Chondrocyte (in vitro differentiated cells): Measurements from ENCODE around the gene CNTF. TPM values are rescaled to one million over a fixed set of nuclear protein-coding genes. Genes with fewer than 3 reads are reported as not detected.

Experiments used
- DNase-seq: peaks from one replicate; pipeline ENCODE4 v3.0.0; 2021; ENCODE audit warnings: mixed read lengths, low spot score
- H3K27ac Mint-ChIP-seq: one replicate; pipeline ENCODE4 v1.8.0; 2021; ENCODE audit warnings: mild to moderate bottlenecking, moderate library complexity, mixed read lengths; ENCODE audit not compliant: unreplicated experiment
- H3K27me3 Mint-ChIP-seq: 2 replicates; pipeline ENCODE4 v1.8.0; 2021; ENCODE audit warnings: low read depth, mixed read lengths
- H3K36me3 Mint-ChIP-seq: 2 replicates; pipeline ENCODE4 v1.8.0; 2021; ENCODE audit warnings: low read depth, mixed read lengths
- H3K4me1 Mint-ChIP-seq: 2 replicates; pipeline ENCODE4 v1.8.0; 2021; ENCODE audit warnings: low read depth, mild to moderate bottlenecking, mixed read lengths
- H3K4me3 Mint-ChIP-seq: one replicate; pipeline ENCODE4 v1.8.0; 2021; ENCODE audit warnings: mild to moderate bottlenecking, moderate library complexity, mixed read lengths; ENCODE audit not compliant: unreplicated experiment
- H3K9me3 Mint-ChIP-seq: 2 replicates; pipeline ENCODE4 v1.8.0; 2021; ENCODE audit warnings: low read depth, mixed read lengths
- total RNA-seq: library from RNA; stranded (reverse); gene quantifications from 3 replicates; pipeline ENCODE4 v1.2.1, GENCODE V29; 2021
- TF ChIP-seq, protein P1 (sequence below): fragments of 200-600 bp; sonication (generic); IDR thresholded peaks from 2 replicates; pipeline ENCODE4 v1.5.0; 2021; ENCODE audit warnings: antibody characterized with exemption, mild to moderate bottlenecking, moderate library complexity

Gene CNTF
- total RNA-seq, 1 donor from 2014 or later = 0.92 TPM

DNA sequence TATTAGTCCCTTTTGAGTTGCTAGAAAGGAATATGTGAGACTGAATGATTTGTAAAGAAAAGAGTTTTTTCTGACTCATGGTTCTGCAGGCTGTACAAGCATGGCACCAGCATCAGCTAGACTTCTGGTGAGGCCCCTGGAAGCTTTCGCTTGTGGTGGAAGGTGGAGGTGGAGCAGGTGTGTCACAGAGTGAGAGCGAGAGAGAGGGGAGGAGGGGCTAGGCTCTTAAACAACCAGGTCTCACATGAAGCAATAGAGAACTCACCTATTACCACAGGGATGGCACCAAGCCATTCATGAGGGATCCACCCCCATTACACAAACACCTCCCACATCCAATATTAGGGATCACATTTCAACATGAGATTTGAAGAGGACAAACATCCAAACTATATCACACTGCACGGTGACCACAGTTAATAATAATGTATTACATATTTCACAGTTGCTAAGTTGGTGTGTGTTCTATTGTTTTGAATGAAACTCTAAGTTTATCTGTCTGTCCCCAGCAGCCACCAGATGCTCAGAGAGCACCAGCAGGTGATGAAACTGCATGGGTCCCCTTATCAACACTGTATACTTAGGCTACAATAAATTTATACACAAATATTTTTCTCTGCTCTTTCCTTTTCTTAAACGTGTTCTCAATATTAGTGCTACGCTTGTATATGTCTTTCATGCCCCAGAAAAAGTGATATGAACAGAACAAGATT is 29.5 kb upstream of the CNTF start:
- peaks cover 6% of the 10 kb centered on the region for H3K36me3 Mint-ChIP-seq
- no peak overlapping the region for H3K4me3 Mint-ChIP-seq
- H3K9me3 Mint-ChIP-seq = no peaks in the 10 kb centered on the region
- TF ChIP-seq, protein P1, sequence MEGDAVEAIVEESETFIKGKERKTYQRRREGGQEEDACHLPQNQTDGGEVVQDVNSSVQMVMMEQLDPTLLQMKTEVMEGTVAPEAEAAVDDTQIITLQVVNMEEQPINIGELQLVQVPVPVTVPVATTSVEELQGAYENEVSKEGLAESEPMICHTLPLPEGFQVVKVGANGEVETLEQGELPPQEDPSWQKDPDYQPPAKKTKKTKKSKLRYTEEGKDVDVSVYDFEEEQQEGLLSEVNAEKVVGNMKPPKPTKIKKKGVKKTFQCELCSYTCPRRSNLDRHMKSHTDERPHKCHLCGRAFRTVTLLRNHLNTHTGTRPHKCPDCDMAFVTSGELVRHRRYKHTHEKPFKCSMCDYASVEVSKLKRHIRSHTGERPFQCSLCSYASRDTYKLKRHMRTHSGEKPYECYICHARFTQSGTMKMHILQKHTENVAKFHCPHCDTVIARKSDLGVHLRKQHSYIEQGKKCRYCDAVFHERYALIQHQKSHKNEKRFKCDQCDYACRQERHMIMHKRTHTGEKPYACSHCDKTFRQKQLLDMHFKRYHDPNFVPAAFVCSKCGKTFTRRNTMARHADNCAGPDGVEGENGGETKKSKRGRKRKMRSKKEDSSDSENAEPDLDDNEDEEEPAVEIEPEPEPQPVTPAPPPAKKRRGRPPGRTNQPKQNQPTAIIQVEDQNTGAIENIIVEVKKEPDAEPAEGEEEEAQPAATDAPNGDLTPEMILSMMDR = no peak
- no peak overlapping the region for H3K27ac Mint-ChIP-seq
- no peaks in the 10 kb centered on the region for H3K27me3 Mint-ChIP-seq
- DNase-seq = no peak
- no peaks in the 10 kb centered on the region for H3K4me1 Mint-ChIP-seq

DNA sequence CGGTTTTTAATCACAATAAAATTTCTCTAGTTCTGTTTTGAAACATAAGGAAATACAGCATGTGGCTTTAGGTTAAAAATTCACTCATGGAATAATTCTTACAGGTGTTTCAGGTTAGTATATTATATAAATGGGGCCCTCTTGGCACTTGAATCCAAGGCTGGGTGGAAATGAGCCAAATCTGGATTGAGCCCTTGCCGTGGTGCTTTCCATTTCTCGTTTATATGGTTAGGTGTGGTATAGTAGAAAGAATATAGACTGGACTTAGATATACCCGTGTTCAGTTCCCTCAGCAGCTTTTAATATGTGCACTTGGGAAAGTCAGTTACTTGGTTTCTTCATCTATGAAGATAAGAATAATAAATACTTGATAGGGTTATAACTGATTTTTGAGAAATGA is 27.6 kb upstream of the CNTF start:
- Mint-ChIP-seq H3K4me1 (no peaks in the 10 kb centered on the region), H3K9me3 (no peaks in the 10 kb centered on the region), H3K36me3 (peaks cover 6% of the 10 kb centered on the region), H3K27ac (no peak overlapping the region), H3K4me3 (no peak overlapping the region), H3K27me3 (no peaks in the 10 kb centered on the region)
- DNase-seq = no peak
- TF ChIP-seq, protein P1 = no peak

DNA sequence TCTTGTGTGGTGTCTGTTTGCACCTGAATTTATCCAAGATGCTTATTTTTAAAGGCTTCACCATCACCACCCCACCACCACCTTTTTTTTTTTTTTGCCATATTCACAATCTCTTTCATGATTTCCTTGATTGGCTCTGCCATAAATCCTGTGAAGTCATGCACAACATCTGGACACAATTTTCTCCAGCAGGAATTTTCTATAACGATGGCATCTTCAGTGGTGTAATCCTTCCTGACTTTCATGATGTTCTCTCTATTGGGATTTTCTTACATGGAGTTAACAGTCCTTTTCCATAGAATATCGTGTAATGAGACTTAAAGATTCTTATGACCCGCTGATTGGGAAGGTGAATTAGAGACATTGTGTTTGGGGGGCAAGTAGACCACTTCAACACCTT is 25.8 kb upstream of the CNTF start:
- Mint-ChIP-seq H3K27ac (no peak overlapping the region), H3K27me3 (no peaks in the 10 kb centered on the region), H3K9me3 (no peaks in the 10 kb centered on the region), H3K4me3 (no peak overlapping the region), H3K36me3 (peaks cover 6% of the 10 kb centered on the region), H3K4me1 (no peaks in the 10 kb centered on the region)
- TF ChIP-seq, protein P1 = no peak
- DNase-seq = no peak

DNA sequence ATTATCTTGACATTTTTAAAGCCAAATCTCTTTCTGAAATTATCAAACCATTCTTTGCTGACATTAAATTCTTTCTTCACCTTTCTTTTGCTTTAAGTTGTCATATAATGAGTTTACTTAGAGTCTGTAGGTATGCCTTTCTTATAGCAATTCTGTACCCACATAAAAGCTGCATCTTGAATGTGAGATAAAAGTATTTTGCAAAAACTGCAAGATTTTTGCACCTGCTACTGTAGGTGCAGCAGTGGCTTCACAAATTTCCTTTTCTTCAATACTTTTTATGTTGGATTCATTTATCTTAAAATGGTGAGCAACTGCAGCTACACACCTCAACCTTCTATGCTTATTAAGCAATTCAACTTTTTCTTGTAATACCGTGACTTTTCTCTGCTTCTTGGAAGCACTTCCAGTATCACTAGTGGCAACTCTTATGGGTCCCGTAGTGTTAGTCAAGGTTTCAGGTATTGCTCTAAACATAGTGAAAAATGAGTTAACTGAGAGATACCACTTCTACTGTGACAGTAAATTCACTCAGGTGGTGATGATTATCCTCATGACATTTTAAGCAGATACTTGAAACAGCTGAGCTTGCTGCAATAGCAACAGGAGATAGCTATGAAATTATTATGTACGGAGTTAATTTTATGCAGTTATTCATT is 24.9 kb upstream of the CNTF start:
- H3K36me3 Mint-ChIP-seq = peaks cover 5% of the 10 kb centered on the region
- H3K4me3 Mint-ChIP-seq = no peak overlapping the region
- no peak for DNase-seq
- TF ChIP-seq, protein P1 = no peak
- no peak overlapping the region for H3K27ac Mint-ChIP-seq
- no peaks in the 10 kb centered on the region for H3K4me1 Mint-ChIP-seq
- no peaks in the 10 kb centered on the region for H3K9me3 Mint-ChIP-seq
- H3K27me3 Mint-ChIP-seq = no peaks in the 10 kb centered on the region

DNA sequence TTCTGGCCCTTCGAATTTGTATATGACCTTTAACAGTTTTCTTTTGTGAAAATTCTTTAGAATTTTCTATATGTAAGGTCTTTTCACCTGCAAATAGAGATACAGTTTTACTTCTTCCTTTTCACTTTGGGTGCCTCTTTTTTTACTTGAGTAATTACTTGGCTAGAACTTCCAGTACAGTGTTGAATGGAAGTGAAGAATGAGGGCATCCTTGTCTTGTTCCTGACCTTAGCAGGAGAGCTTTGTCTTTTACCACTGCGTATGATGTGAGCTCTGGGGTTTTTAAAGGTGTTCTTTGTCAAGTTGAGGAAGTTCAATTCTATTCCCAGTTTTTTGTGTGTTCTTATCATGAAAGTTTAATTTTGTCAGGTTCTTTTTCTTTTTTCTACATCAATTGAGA is 22.0 kb upstream of the CNTF start:
- H3K4me3 Mint-ChIP-seq = no peak overlapping the region

More for the DNA sequence above, 22.0 kb upstream of the CNTF start:
- TF ChIP-seq, protein P1 = no peak
- no peak for DNase-seq
- H3K4me1 Mint-ChIP-seq = peaks cover 8% of the 10 kb centered on the region
- no peak overlapping the region for H3K27ac Mint-ChIP-seq
- H3K27me3 Mint-ChIP-seq = no peaks in the 10 kb centered on the region
- no peaks in the 10 kb centered on the region for H3K9me3 Mint-ChIP-seq
- peaks cover 2% of the 10 kb centered on the region for H3K36me3 Mint-ChIP-seq
